ENCODE data around the gene ITPR3. TPM values are rescaled to one million over a fixed set of nuclear protein-coding genes. Genes with fewer than 3 reads are reported as not detected.

ITPR3 gene
- total and polyA plus RNA-seq, 2 of the 13 experiments (the other 11 are each of a cell fraction or from before 2014, with no cell fraction given) = 3.8 to 21.4 TPM

GRCh38 chr6:33711140-33712129, 90.3 kb downstream of the ITPR3 start, which contains the start of gene UQCC2 (continued):
- TF ChIP-seq GRHL1 (CRISPR knock-in tag; conservative IDR thresholded peaks at IDR 0.05) (no peak), ZFX (CRISPR knock-in tag; IDR thresholded peaks at IDR 0.05; ENCODE audit: low read depth) (peak; percentile 75), TAF1 (CRISPR knock-in tag; IDR thresholded peaks at IDR 0.05) (peak; percentile 97), SNAPC2 (CRISPR knock-in tag; IDR thresholded peaks at IDR 0.05) (peak; percentile 78; the same call in 1 of the 2 replicates), KDM5A (IDR thresholded peaks at IDR 0.05; ENCODE audit: borderline replicate concordance, low read length) (peak; percentile 76; the same call in 1 of the 2 replicates), SETDB1 (CRISPR knock-in tag; IDR thresholded peaks at IDR 0.05; ENCODE audit: borderline replicate concordance) (no peak), ZNF24 (IDR thresholded peaks at IDR 0.05) (no peak), HMGXB4 (CRISPR knock-in tag; IDR thresholded peaks at IDR 0.05; ENCODE audit: borderline replicate concordance in 1 of 2, low read depth in 1 of 2) (peak; percentile 87 to 92), TAF15 (IDR thresholded peaks at IDR 0.05; ENCODE audit: low read depth, low read length, poor library complexity, severe bottlenecking) (no peak), POLR2AphosphoS2 (IDR thresholded peaks at IDR 0.05; ENCODE audit: low read depth, low read length) (peak; percentile 76; the same call in 1 of the 2 replicates), JUNB (CRISPR knock-in tag; IDR thresholded peaks at IDR 0.05; ENCODE audit: borderline replicate concordance) (no peak), FOXA3 (CRISPR knock-in tag; IDR thresholded peaks at IDR 0.05) (no peak), RFXAP (CRISPR knock-in tag; IDR thresholded peaks at IDR 0.05; ENCODE audit: borderline replicate concordance) (peak; percentile 49; the same call in 1 of the 2 replicates), NR2F2 (IDR thresholded peaks at IDR 0.05; ENCODE audit: borderline replicate concordance, low read depth) (no peak; the same call in 1 of the 2 replicates), ZNF3 (CRISPR knock-in tag; IDR thresholded peaks at IDR 0.05) (no peak; the same call in 1 of the 2 replicates), RAD51 (IDR thresholded peaks at IDR 0.05; ENCODE audit: borderline replicate concordance) (no peak), SUZ12 (IDR thresholded peaks at IDR 0.05; ENCODE audit: low read depth, low read length) (no peak), ZNF724P (CRISPR knock-in tag; IDR thresholded peaks at IDR 0.05; ENCODE audit: borderline replicate concordance) (peak; percentile 96)
- TF ChIP-seq, protein P1, sequence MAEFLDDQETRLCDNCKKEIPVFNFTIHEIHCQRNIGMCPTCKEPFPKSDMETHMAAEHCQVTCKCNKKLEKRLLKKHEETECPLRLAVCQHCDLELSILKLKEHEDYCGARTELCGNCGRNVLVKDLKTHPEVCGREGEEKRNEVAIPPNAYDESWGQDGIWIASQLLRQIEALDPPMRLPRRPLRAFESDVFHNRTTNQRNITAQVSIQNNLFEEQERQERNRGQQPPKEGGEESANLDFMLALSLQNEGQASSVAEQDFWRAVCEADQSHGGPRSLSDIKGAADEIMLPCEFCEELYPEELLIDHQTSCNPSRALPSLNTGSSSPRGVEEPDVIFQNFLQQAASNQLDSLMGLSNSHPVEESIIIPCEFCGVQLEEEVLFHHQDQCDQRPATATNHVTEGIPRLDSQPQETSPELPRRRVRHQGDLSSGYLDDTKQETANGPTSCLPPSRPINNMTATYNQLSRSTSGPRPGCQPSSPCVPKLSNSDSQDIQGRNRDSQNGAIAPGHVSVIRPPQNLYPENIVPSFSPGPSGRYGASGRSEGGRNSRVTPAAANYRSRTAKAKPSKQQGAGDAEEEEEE (CRISPR knock-in tag; IDR thresholded peaks at IDR 0.05; ENCODE audit: borderline replicate concordance) = no peak

Data from HepG2 (cell line).